ENCODE results near the gene FREM1.

FREM1 gene

DNA sequence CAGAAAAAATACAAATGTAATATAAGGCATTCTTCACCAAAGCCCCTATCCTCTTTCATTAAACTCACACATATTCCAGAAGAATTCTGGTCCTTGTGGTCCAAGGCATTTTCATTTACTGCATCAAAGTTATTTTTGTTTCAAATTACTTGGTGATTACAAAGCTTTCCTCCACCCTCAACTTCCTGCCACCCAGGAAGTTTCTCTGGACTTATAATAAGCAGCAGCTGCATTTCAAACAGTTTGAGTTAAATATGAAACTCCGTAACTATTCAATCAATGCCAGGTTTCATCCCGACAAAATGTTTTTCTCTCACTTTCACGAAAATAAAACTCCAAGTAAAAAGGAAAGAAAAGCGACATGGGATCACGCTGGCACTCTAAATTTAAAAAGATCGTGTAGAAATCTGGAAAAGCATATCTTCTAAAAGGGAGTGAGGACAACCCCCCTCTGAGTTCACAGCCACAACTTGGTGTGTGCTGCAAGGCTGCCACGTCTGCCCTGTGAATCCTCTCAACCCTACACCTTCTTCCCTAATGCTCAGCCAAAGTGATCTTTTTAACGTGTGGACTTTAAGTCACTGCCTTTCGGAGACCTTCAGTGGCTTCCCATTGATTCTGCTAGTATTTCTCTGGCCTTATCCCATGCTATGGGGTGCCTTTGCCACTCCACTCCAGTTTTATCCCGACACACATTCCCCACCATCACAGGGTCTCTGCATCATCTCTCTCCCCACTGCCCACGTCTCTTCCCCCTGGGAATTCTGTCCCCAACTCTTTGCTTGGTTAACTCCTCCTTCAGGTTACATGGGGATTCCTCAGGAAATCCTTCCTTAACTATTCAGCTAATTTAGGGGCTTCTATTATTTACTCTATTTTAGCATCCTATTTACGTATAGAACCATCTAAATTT lies 96.6 kb downstream of the FREM1 start:
- DNase-seq, result no peak

- no peak for DNase-seq
These were observed 97.4 kb downstream of the FREM1 start for GRCh38 chr9:14812806-14813205.

GRCh38 chr9:14811844-14812243 lies 98.4 kb downstream of the FREM1 start:
- DNase-seq, result no peak

DNA sequence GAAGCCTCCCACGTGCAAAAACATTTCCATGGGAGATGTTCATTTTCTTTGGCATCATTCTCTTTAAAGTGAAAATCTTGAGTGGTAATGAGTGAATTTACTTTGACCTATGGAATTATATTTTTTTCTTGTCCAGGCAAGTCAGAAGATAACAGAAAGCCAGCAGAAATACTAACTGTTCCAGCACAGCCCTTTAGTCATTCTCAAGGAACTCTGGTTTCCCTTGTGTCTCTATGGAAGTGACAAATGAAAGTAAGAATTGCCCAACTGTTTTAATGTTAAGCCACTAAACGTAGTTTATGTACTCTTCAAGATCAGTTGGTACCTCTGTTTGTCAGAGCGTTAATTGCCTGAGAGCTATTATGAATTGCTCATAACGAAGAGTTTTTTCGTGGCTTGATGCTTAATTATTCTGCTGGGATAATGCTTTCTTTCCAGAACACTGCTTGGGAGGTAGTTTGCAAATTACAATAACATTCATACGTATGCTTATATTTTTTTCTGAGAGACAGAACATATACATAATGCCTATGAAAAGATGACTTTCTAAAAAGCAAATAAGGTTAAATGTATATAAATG lies 103.2 kb downstream of the FREM1 start:
- DNase-seq, result no peak

DNA sequence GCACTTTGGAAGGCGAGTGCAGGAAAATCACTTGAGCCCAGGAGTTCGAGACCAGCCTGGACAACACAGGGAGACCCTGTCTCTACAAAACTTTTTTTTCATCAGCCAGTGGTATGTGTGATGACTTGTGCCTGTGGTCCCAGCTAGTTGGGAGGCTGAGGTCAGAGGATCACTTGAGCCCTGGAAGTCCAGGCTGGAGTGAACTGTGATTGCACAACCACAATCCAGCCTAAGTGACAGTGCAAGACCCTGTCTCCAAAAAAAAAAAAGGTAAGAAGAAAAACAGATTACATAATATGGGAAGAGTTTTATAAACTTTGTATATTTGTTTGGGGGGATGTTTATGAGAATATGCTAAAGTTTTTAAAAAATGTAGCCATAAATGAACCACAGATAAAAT lies 111.2 kb downstream of the FREM1 start:
- no peak for DNase-seq

DNA sequence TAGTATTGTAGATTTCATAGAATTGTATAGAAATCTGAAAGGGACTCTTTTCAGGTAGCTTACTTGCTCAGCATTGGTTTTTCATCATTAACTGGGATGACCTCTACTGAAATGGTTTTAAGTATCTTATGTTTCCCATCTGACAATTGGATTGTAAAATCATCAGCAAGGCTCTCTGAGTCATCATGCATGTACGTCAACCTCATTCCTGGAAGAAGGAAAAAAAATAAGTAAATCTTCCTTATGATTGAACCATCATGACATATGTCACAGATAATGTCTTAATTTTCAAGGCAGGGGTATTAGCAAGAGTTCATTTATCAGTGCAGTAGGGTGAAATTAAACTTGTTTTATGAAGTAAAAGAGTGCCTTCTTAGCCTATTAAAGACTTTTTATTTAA lies 112.8 kb downstream of the FREM1 start:
- no peak for DNase-seq

DNA sequence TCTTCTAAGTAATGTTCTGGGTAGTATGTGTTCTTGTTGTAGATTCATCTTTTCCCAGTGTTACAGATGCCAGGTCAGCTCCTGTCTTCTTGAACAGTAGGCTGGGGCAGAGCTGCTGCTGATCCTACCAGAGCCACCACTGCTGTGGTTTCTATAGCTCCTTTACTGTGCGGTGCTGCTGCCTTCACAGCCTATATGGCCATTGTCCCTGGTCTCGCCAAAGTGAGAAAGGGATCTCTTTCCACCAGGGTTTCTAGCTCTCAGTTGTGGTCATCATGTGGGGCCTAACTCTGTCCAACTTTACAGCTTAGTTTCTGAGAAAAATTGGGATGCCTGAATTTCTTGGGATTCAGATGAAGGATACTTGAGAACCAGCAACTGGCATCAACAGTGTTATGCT lies 116.8 kb downstream of the FREM1 start:
- DNase-seq, result no peak

DNA sequence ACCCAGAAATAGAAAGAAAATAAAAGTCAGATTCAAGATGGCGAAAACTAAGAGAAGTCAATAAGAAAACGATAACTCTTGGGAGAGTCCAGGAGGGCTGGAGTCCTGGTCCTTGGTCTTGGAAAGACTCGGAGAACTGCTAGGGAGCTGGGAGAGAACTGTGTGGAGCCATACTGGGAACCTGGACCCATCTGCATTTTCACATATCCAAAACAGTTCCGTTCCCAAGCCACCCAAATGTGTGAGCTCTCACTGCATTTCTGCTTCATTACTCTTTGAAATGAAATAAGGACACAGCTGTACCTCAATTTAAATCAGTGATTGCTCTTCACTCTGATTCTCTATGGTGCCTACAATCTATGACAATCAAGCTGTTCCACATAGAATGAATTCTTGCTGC lies 119.6 kb downstream of the FREM1 start:
- DNase-seq, result no peak

DNA sequence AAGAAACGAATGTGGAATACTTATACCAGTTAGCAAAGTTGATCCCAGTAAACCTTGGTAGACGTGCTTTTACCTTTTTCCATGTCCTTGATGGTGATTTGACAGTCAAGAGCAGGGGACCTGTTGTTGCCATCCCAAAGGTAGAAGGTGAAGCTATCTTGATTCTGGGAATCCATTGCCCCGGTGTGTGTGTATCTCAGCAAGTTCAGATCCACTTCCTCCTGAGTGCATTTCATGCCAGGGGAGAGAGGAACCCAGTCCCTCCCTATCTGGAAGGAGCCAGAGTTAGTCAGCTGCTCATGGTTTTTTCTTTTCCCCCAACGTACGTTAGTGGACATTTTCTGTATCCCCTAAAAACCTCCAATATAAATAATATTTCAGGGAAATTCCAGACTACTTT lies 121.4 kb downstream of the FREM1 start:
- no peak for DNase-seq

DNA sequence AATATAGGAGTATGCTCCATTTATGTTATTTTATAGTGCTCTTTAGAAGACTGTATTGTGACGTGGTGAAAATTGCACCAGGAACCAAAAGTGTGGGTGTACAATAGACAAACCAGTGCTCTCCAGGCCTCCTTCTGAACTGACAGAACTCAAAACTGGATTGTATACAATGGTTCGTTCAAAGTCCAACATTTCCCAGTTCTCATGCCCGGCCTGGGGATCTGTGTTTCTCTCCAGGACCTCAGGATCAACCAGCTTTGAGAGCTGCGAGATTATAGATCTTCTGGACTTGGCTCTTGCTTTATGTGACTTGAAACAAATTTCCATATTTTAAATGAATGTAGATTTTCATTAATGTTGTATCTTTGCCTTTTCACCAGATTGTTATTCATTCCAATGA lies 126.9 kb downstream of the FREM1 start:
- no peak for DNase-seq

- DNase-seq, result peak; percentile 15
These were observed 127.8 kb downstream of the FREM1 start for GRCh38 chr9:14782286-14783051.

- DNase-seq, result no peak
These were observed 129.5 kb downstream of the FREM1 start for GRCh38 chr9:14780693-14781092.

- no peak for DNase-seq
These were observed 130.0 kb downstream of the FREM1 start for GRCh38 chr9:14780251-14780650.

DNA sequence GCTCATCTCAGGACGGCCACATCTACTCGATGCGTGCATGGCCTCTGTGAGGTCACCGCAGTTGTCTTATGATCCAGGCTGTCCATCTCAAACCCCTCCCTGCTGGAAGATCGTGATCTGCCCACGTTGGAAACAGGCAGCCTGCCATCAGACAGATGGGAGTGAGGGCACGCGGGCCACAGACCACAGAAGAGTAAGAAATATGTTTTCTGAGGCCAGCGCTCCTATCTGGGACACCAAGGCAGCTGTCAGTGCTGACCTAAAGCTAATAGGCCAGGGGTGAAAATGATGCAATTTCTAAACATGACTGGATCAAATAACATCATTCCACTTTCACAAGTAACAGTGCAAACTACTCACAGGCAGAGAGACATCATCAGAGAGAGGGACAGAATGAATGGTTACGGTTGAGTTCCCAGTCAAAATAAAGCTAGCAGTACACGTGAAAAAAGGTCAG lies 130.6 kb downstream of the FREM1 start:
- DNase-seq, result peak; percentile 2

GRCh38 chr9:14778565-14778964 lies 131.7 kb downstream of the FREM1 start:
- no peak for DNase-seq

GRCh38 chr9:14775917-14776316 lies 134.3 kb downstream of the FREM1 start:
- DNase-seq, result no peak

GRCh38 chr9:14770592-14770991 lies 139.6 kb downstream of the FREM1 start:
- no peak for DNase-seq

DNA sequence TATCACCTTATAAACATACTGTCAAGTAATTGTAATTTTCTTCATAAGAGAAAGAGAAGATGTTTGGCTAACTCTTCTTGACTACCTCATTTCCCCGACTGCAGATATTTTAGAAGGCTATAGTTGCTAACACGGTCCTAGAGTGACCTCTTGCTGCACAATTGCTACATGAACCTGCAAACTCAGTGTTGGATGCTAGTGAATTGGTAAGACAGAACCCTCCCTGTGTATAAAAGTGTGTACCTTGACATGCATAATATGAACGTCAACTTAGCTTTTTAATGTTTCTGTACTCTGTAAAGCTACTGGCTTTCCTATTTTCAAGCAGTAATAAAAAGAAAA lies 141.0 kb downstream of the FREM1 start:
- DNase-seq, result no peak

GRCh38 chr9:14768405-14769229 lies 141.6 kb downstream of the FREM1 start:
- DNase-seq, result peak; percentile 36

- DNase-seq, result no peak
These were observed 143.9 kb downstream of the FREM1 start for GRCh38 chr9:14766299-14766698.

- no peak for DNase-seq
These were observed 148.6 kb downstream of the FREM1 start for GRCh38 chr9:14761584-14761983.

DNA sequence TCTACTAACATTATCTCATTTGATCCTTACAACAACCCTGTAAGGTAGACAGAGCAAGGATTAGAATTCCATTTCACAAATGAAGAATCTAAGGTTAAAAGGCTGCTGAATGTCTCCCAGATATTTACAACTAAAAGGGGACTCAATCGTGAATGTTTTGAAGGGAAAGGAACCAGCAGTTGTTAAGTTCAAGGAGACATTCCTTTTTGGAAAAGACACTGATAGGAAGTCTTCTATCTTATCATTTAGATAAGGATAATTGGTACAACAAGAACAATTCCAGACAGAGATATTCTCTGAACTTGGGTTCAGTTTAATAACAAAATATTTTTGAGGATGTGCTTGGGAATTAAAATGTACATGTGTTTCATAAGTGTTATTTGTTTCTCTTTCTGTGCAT lies 150.2 kb downstream of the FREM1 start:
- no peak for DNase-seq

DNA sequence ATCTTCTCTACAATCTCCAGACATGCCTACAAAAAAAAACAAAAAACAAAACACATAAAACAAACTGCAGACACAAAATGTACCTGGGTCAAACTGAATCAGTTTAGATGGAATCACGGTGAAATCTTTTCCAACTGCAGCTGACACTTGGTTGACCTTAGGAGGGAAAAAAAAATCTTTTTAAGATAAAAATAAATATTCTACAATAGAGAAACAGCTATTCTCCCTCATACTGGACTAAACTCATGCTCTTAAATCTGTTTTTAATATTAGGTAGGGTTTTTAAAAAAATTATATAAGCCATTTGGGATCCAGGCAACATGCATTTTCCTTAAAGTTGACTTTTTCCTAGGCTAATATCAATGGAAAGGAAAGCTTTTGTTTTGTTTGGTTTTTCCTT lies 153.9 kb downstream of the FREM1 start:
- no peak for DNase-seq
